IMR-90 (cell line): Measurements from ENCODE around the gene BDKRB1. TPM values are rescaled to one million over a fixed set of nuclear protein-coding genes. Genes with fewer than 3 reads are reported as not detected.

Source experiments
- ATAC-seq: fragments of 200-7000 bp; cut with Tn5 transposase; 2 replicates; pipeline ENCODE4 v1.9.1; 2020; ENCODE audit warnings: low read depth, mild to moderate bottlenecking, moderate library complexity
- BruUV-seq: library from RNA; stranded (reverse); fragments of 400-500 nt; replicated peaks from 2 replicates; lab custom pipeline; 2021; lab: Mats Ljungman, UMichigan
- CTCF ChIA-PET: fragments of 300-600 bp; formaldehyde crosslinking; extraction: SDS; loops from one replicate; lab custom pipeline; 2021; ENCODE audit warnings: antibody characterized with exemption; lab: Yijun Ruan, JAX
- POLR2A ChIA-PET: fragments of 300-600 bp; sonication (Branson Sonifier 250); formaldehyde crosslinking; loops from one replicate; lab custom pipeline; 2022; ENCODE audit warnings: antibody characterized with exemption; ENCODE audit not compliant: unreplicated experiment; lab: Charles Lee
- DNase-seq: peaks from one replicate; pipeline ENCODE4 v3.0.0; 2013
- H2AFZ ChIP-seq: replicated peaks from 2 replicates; pipeline ENCODE3; 2013; ENCODE audit warnings: low read length, mild to moderate bottlenecking; ENCODE audit not compliant: poor library complexity
- H2AK5ac ChIP-seq: 2 replicates; pipeline ENCODE4 v1.6.1; 2013; ENCODE audit warnings: low read depth, low read length, inconsistent platforms
- H2AK9ac ChIP-seq: replicated peaks from 2 replicates; pipeline ENCODE3; 2013; ENCODE audit warnings: mild to moderate bottlenecking, low read depth, low read length, moderate library complexity; ENCODE audit not compliant: poor library complexity
- H2BK120ac ChIP-seq: 2 replicates; pipeline ENCODE4 v1.6.1; 2013; ENCODE audit warnings: low read depth, low read length, inconsistent platforms
- H2BK15ac ChIP-seq: 3 replicates; pipeline ENCODE4 v1.6.1; 2013; ENCODE audit warnings: low read depth, low read length, inconsistent platforms
- H2BK20ac ChIP-seq: 2 replicates; pipeline ENCODE4 v1.6.1; 2013; ENCODE audit warnings: low read depth, mild to moderate bottlenecking, inconsistent platforms, low read length, moderate library complexity
- H2BK5ac ChIP-seq: 2 replicates; pipeline ENCODE4 v1.6.1; 2013; ENCODE audit warnings: mild to moderate bottlenecking, low read depth, low read length, inconsistent platforms; ENCODE audit not compliant: poor library complexity, severe bottlenecking
- H3K14ac ChIP-seq: replicated peaks from 2 replicates; pipeline ENCODE4 v1.6.1; 2013; ENCODE audit warnings: low read depth, low read length, inconsistent platforms
- H3K18ac ChIP-seq: 2 replicates; pipeline ENCODE4 v1.6.1; 2013; ENCODE audit warnings: low read depth, low read length, control low read depth
- H3K23ac ChIP-seq: 2 replicates; pipeline ENCODE4 v1.6.1; 2013; ENCODE audit warnings: low read depth, low read length, inconsistent platforms
- H3K27ac ChIP-seq: 2 replicates; pipeline ENCODE4 v1.5.1; 2013; ENCODE audit warnings: mild to moderate bottlenecking, control low read depth, low read length; ENCODE audit not compliant: insufficient read depth
- H3K27me3 ChIP-seq: 2 replicates; pipeline ENCODE4 v1.6.1; 2013; ENCODE audit warnings: low read length; ENCODE audit not compliant: control insufficient read depth, insufficient read depth
- H3K36me3 ChIP-seq: 2 replicates; pipeline ENCODE4 v1.6.1; 2013; ENCODE audit warnings: low read length, mixed read lengths; ENCODE audit not compliant: control insufficient read depth, insufficient read depth
- H3K4ac ChIP-seq: 2 replicates; pipeline ENCODE4 v1.6.1; 2013; ENCODE audit warnings: low read depth, low read length, inconsistent platforms
- H3K4me1 ChIP-seq: 2 replicates; pipeline ENCODE4 v1.6.1; 2013; ENCODE audit warnings: low read length, mixed read lengths; ENCODE audit not compliant: control insufficient read depth, insufficient read depth
- H3K4me2 ChIP-seq: 2 replicates; pipeline ENCODE4 v1.6.1; 2013; ENCODE audit warnings: low read depth, mild to moderate bottlenecking, control low read depth, low read length, moderate library complexity
- H3K4me3 ChIP-seq: 2 replicates; pipeline ENCODE4 v1.5.1; 2013; ENCODE audit warnings: low read depth, mild to moderate bottlenecking, control low read depth, low read length, moderate library complexity; ENCODE audit not compliant: insufficient read depth
- H3K56ac ChIP-seq: 2 replicates; pipeline ENCODE4 v1.6.1; 2013; ENCODE audit warnings: low read length, inconsistent platforms; ENCODE audit not compliant: insufficient read depth; ENCODE audit errors: extremely low read depth
- H3K79me1 ChIP-seq, 2 experiments: 2 replicates each; pipeline ENCODE4 v1.6.1; 2013; ENCODE audit warnings: low read length in 2 of 2, inconsistent platforms in 1 of 2, low read depth in 1 of 2
- H3K9ac ChIP-seq: 2 replicates; pipeline ENCODE4 v1.6.1; 2013; ENCODE audit warnings: low read depth, low read length, control low read depth
- H3K9me1 ChIP-seq: 2 replicates; pipeline ENCODE4 v1.6.1; 2013; ENCODE audit warnings: low read length, inconsistent platforms; ENCODE audit not compliant: insufficient read depth
- H3K9me3 ChIP-seq: 2 replicates; pipeline ENCODE4 v1.6.1; 2013; ENCODE audit warnings: low read length; ENCODE audit not compliant: control insufficient read depth, insufficient read depth
- H4K20me1 ChIP-seq: 2 replicates; pipeline ENCODE4 v1.6.1; 2013; ENCODE audit warnings: low read length, inconsistent platforms; ENCODE audit not compliant: insufficient read depth
- H4K5ac ChIP-seq: 2 replicates; pipeline ENCODE4 v1.6.1; 2013; ENCODE audit warnings: mild to moderate bottlenecking, low read depth, low read length, control low read depth
- H4K8ac ChIP-seq, 2 experiments: 2 replicates each; pipeline ENCODE4 v1.6.1; 2013; ENCODE audit warnings: low read depth in 2 of 2, low read length in 2 of 2, control low read depth in 1 of 2, inconsistent platforms in 1 of 2
- H4K91ac ChIP-seq: 2 replicates; pipeline ENCODE4 v1.6.1; 2013; ENCODE audit warnings: low read depth, low read length, inconsistent platforms; ENCODE audit not compliant: insufficient read depth
- FOS ChIP-seq: fragments of 150-350 bp; IDR thresholded peaks from 2 replicates; pipeline ENCODE4 v1.6.1; 2016; ENCODE audit warnings: low read depth, low read length
- RCOR1 ChIP-seq: IDR thresholded peaks from 2 replicates; pipeline ENCODE4 v1.6.1; 2012; ENCODE audit warnings: mild to moderate bottlenecking, low read length, improper control_type of control experiment; ENCODE audit not compliant: insufficient replicate concordance
- dilution Hi-C: fragments of 300-500 bp; cut with HindIII; formaldehyde crosslinking; loops from one replicate; pipeline ENCODE4 v1.14.3; 2018; ENCODE audit warnings: low sequenced_read_pairs; ENCODE audit not compliant: unreplicated experiment
- in situ Hi-C: fragments of 300-500 bp; cut with MboI; formaldehyde crosslinking; loops from 3 replicates; pipeline ENCODE4 v1.14.3; 2019; ENCODE audit warnings: low sequenced_read_pairs, inconsistent platforms, mixed read lengths
- intact Hi-C: fragments of 100-400 bp; cut with micrococcal nuclease; formaldehyde crosslinking; loops from 2 replicates; pipeline ENCODE4 v1.10.0; 2022
- polyA plus RNA-seq, 3 experiments: library from polyadenylated mRNA; depleted of rRNA; stranded (reverse); fragments of >200 nt; gene quantifications; 2 replicates each; pipeline ENCODE4 v1.2.3, GENCODE V29; 2012; ENCODE audit warnings: low replicate concordance in 1 of 3
- total RNA-seq: library from RNA; depleted of rRNA; stranded (reverse); fragments of >200 nt; gene quantifications from 2 replicates; pipeline ENCODE4 v1.2.3, GENCODE V29; 2012

Gene BDKRB1
- total and polyA plus RNA-seq, 2 of the 4 experiments (the other 2 are of a cell fraction) = 56.5 to 130 TPM

DNA sequence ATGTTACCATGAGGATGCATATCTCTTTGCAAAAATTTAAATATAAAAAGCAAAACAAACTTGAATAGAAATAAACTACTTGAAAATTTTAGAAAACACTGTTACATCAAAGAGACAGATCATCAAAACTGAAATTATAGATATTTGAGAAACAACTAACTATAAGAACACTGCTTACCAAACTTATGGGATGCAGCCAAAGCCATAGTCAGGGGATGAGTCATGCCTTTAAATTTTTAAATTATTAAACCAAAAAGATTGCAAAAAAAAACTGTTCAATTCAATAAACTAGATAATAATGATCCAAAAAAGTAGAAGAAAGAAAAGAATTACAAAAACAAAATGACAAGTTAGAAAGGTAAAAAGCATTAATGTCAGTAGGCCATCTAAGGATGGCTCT, 43.9 kb upstream of the BDKRB1 start:
- ChIA-PET CTCF (no interaction called here), POLR2A (no interaction called here)
- no peaks in the 10 kb centered on the region for H3K27me3 ChIP-seq
- peaks cover 75% of the 10 kb centered on the region for H4K20me1 ChIP-seq
- ATAC-seq (no peak), DNase-seq (peak; percentile 48)
- peaks cover 30% of the 10 kb centered on the region for H3K9me1 ChIP-seq
- peaks cover 29% of the 10 kb centered on the region for H3K4me1 ChIP-seq
- H2AK5ac ChIP-seq = no peak overlapping the region
- no peak overlapping the region for H4K8ac ChIP-seq
- H2AK9ac ChIP-seq = no peak overlapping the region
- dilution Hi-C loops = no loop called here
- no peak overlapping the region for H2AFZ ChIP-seq
- no peak overlapping the region for H2BK15ac ChIP-seq
- no peak overlapping the region for H3K23ac ChIP-seq
- no peak overlapping the region for H3K27ac ChIP-seq
- TF ChIP-seq FOS (peak; percentile 60; the same call in 1 of the 2 replicates), RCOR1 (no peak)
- no peak overlapping the region for H2BK20ac ChIP-seq
- H3K14ac ChIP-seq = no peak overlapping the region
- intact Hi-C loops = no loop called here
- H2BK120ac ChIP-seq = no peak overlapping the region
- no peak overlapping the region for H3K4me2 ChIP-seq
- H2BK5ac ChIP-seq = no peak overlapping the region
- H3K18ac ChIP-seq = peak overlapping the region; percentile 33; the same call in 1 of the 2 replicates
- in situ Hi-C loops = no loop called here
- H3K4me3 ChIP-seq = no peak overlapping the region
- peaks cover 60 to 94% of the 10 kb centered on the region in 2 experiments for H3K79me1 ChIP-seq
- H3K36me3 ChIP-seq = peaks cover 84% of the 10 kb centered on the region
- H3K9ac ChIP-seq = no peak overlapping the region
- no peak overlapping the region for H4K91ac ChIP-seq
- H3K56ac ChIP-seq = no peak overlapping the region
- H4K5ac ChIP-seq = no peak overlapping the region
- H3K4ac ChIP-seq = no peak overlapping the region
- H3K9me3 ChIP-seq = peaks cover 14% of the 10 kb centered on the region
- no TSS peak for BruUV-seq
